Measurements from ENCODE around the gene DDTL. TPM values are rescaled to one million over a fixed set of nuclear protein-coding genes. Genes with fewer than 3 reads are reported as not detected.

DDTL gene
- total and polyA plus RNA-seq, 4 donors: 6.3 to 18.7 (median 8.2) TPM

GRCh38 chr22:24010018-24010391, 43.3 kb downstream of the DDTL start:
- DNase-seq (ENCODE audit: low spot score): no peak
- Histone ChIP-seq H3K27me3 (ENCODE audit: control insufficient read depth in 4 of 4, insufficient read depth in 4 of 4, low read length in 3 of 4) (no peaks in the 10 kb centered on the region), H3K36me3 (ENCODE audit: control insufficient read depth in 4 of 4, insufficient read depth in 3 of 4, low read depth in 1 of 4, low read length in 3 of 4) (no peaks in the 10 kb centered on the region), H3K4me3 (ENCODE audit: low read depth in 1 of 3, low read length in 3 of 3) (no peak overlapping the region), H3K27ac (ENCODE audit: low read depth in 1 of 2, low read length in 2 of 2) (no peak overlapping the region), H3K9ac (ENCODE audit: low read depth in 1 of 2, low read length in 2 of 2) (no peak overlapping the region), H3K9me3 (ENCODE audit: control insufficient read depth in 4 of 4, low read length in 3 of 4) (no peaks in the 10 kb centered on the region), H3K4me1 (ENCODE audit: control insufficient read depth in 4 of 4, insufficient read depth in 4 of 4, low read length in 3 of 4) (peaks cover 0 to 16% (median 11%) of the 10 kb centered on the region in 4 donors)
- TF ChIP-seq TAF1 (conservative IDR thresholded peaks at IDR 0.05) (no peak), GABPA (IDR thresholded peaks at IDR 0.05 in 1 of 2, conservative IDR thresholded peaks at IDR 0.05 in 1 of 2) (no peak), SP1 (IDR thresholded peaks at IDR 0.05) (no peak), YY1 (IDR thresholded peaks at IDR 0.05) (no peak), RAD21 (IDR thresholded peaks at IDR 0.05) (no peak), HNF4G (IDR thresholded peaks at IDR 0.05) (no peak), FOXA1 (IDR thresholded peaks at IDR 0.05) (no peak), FOXA2 (IDR thresholded peaks at IDR 0.05) (no peak), JUND (IDR thresholded peaks at IDR 0.05) (no peak), NR2F2 (IDR thresholded peaks at IDR 0.05) (no peak), EGR1 (IDR thresholded peaks at IDR 0.05; ENCODE audit: low read depth in 2 of 2) (no peak), RXRA (IDR thresholded peaks at IDR 0.05) (no peak), HNF4A (conservative IDR thresholded peaks at IDR 0.05) (no peak)
- TF ChIP-seq, protein P1, sequence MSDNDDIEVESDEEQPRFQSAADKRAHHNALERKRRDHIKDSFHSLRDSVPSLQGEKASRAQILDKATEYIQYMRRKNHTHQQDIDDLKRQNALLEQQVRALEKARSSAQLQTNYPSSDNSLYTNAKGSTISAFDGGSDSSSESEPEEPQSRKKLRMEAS (IDR thresholded peaks at IDR 0.05): no peak
- TF ChIP-seq, protein P2, sequence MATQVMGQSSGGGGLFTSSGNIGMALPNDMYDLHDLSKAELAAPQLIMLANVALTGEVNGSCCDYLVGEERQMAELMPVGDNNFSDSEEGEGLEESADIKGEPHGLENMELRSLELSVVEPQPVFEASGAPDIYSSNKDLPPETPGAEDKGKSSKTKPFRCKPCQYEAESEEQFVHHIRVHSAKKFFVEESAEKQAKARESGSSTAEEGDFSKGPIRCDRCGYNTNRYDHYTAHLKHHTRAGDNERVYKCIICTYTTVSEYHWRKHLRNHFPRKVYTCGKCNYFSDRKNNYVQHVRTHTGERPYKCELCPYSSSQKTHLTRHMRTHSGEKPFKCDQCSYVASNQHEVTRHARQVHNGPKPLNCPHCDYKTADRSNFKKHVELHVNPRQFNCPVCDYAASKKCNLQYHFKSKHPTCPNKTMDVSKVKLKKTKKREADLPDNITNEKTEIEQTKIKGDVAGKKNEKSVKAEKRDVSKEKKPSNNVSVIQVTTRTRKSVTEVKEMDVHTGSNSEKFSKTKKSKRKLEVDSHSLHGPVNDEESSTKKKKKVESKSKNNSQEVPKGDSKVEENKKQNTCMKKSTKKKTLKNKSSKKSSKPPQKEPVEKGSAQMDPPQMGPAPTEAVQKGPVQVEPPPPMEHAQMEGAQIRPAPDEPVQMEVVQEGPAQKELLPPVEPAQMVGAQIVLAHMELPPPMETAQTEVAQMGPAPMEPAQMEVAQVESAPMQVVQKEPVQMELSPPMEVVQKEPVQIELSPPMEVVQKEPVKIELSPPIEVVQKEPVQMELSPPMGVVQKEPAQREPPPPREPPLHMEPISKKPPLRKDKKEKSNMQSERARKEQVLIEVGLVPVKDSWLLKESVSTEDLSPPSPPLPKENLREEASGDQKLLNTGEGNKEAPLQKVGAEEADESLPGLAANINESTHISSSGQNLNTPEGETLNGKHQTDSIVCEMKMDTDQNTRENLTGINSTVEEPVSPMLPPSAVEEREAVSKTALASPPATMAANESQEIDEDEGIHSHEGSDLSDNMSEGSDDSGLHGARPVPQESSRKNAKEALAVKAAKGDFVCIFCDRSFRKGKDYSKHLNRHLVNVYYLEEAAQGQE (IDR thresholded peaks at IDR 0.05): no peak
- TF ChIP-seq, protein P3, sequence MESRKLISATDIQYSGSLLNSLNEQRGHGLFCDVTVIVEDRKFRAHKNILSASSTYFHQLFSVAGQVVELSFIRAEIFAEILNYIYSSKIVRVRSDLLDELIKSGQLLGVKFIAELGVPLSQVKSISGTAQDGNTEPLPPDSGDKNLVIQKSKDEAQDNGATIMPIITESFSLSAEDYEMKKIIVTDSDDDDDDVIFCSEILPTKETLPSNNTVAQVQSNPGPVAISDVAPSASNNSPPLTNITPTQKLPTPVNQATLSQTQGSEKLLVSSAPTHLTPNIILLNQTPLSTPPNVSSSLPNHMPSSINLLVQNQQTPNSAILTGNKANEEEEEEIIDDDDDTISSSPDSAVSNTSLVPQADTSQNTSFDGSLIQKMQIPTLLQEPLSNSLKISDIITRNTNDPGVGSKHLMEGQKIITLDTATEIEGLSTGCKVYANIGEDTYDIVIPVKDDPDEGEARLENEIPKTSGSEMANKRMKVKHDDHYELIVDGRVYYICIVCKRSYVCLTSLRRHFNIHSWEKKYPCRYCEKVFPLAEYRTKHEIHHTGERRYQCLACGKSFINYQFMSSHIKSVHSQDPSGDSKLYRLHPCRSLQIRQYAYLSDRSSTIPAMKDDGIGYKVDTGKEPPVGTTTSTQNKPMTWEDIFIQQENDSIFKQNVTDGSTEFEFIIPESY (IDR thresholded peaks at IDR 0.05): no peak
- TF ChIP-seq, protein P4, sequence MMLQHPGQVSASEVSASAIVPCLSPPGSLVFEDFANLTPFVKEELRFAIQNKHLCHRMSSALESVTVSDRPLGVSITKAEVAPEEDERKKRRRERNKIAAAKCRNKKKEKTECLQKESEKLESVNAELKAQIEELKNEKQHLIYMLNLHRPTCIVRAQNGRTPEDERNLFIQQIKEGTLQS (IDR thresholded peaks at IDR 0.05): no peak
- TF ChIP-seq, protein P5, sequence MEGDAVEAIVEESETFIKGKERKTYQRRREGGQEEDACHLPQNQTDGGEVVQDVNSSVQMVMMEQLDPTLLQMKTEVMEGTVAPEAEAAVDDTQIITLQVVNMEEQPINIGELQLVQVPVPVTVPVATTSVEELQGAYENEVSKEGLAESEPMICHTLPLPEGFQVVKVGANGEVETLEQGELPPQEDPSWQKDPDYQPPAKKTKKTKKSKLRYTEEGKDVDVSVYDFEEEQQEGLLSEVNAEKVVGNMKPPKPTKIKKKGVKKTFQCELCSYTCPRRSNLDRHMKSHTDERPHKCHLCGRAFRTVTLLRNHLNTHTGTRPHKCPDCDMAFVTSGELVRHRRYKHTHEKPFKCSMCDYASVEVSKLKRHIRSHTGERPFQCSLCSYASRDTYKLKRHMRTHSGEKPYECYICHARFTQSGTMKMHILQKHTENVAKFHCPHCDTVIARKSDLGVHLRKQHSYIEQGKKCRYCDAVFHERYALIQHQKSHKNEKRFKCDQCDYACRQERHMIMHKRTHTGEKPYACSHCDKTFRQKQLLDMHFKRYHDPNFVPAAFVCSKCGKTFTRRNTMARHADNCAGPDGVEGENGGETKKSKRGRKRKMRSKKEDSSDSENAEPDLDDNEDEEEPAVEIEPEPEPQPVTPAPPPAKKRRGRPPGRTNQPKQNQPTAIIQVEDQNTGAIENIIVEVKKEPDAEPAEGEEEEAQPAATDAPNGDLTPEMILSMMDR (IDR thresholded peaks at IDR 0.05; ENCODE audit: low read depth, low read length, missing input control): no peak
- 97% methylated on average over 2 of the region's 2 CpGs for WGBS

Measured in liver (tissue), 9 donors.